ENCODE measurements around the gene PCCA.
A peak's percentile ranks its signal among the peaks of the same experiment; 100 is the strongest.

Gene PCCA

DNA sequence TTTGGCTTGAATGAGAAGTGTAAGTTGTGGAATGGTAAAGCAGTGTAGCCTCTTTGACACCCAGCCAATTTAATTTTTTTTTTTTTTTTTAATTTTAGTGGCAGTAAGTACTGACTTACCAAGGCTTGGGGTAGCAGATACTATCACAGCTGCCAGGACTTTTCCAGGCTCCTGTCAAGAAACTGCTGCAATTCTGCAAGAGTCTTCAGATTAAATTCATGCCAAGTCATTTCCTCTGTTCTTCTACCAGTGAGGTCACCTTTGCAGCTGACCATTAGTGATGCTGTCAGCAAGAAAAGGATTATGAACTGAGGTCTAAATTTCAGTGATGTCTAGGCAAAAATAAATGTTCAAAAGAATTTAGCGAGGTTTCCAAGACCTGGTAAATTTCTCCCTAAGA, 408.5 kb downstream of the PCCA start:
- no peak for DNase-seq

DNA sequence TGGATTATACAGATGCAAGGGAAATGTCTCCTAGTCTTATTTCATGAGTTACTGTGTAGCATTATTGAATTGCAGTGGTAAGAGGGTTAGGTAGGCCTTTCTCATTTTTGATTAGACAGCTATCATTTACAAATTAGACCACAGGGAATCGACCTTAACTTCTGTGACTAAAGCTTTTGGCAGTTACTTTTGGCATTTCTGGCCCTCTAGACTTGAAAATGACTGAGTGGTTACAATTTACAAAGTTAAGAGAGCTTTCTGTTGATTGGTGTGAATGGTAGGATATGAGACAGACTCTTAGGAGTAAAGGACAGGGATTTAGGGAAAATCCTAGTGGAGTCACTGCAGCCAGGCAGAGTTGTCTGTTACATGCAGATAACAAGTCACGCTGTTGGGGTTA, 413.6 kb downstream of the PCCA start:
- no peak for DNase-seq

GRCh38 chr13:100503622-100504021, 414.7 kb downstream of the PCCA start:
- no peak for DNase-seq

DNA sequence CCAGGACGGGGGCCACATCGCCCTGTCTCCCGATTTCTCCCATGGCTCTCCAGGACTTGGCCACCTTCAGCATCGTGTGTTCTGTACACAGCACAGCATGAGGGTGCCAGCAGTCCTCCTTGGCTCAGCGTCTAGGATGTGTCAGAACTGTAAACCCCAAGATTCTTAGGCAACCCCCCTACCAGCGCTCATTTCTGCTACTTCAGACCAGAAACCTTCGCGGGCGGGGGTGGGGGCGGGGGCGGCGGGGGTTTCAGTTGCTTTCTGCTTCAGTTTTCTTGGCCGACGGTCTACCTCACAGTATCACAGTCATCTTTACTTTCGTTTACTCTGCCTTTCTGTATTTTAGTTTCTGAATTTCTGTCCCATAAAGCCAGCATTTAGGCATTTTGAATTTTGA, 417.3 kb downstream of the PCCA start:
- DNase-seq: no peak

- DNase-seq: no peak
These were observed 417.9 kb downstream of the PCCA start for GRCh38 chr13:100506600-100507422.

- DNase-seq: no peak
These were observed 419.6 kb downstream of the PCCA start for GRCh38 chr13:100508455-100508854.

DNA sequence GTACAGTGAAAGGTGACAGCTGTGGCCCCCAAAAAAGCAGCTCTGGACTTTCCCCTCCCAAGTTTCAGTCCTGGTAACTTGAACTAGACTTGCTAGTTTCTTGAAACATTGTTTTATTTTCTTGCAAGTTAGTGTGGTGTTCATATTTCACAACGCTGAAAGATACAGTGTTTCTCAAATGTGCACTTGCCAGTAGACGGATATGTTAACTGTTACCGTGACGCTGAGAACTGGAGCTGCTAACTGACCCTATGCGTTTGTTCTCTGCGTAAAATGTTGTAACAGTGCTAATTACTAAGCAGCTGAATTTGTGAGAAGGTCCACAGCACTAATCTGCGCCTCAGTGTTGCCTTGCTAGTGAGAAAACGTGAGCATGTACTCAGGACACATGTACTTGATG, 420.1 kb downstream of the PCCA start:
- DNase-seq: no peak

- no peak for DNase-seq
These were observed 421.5 kb downstream of the PCCA start for GRCh38 chr13:100510208-100510957.

DNA sequence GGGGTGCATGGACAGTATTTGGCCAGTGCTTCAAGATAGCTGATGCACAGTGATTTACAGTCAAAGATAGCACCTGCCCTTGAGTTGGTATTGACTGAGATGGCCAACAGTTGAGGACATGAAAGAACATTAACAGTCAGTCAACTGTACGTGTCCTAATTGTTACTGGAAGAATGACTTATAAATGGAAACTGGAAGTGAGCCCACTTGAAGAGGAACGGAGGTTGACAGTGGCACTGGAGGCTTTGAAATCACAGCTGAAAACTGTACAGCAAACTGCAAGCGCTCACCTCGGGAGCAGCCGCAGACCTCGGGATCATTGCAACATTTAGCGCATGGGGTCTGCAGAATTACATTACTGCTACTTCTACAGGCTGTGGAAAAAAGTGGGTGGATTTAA, 422.6 kb downstream of the PCCA start:
- no peak for DNase-seq

GRCh38 chr13:100512422-100512821, 423.5 kb downstream of the PCCA start:
- DNase-seq: peak in 1 of 58 donors; percentile 11

DNA sequence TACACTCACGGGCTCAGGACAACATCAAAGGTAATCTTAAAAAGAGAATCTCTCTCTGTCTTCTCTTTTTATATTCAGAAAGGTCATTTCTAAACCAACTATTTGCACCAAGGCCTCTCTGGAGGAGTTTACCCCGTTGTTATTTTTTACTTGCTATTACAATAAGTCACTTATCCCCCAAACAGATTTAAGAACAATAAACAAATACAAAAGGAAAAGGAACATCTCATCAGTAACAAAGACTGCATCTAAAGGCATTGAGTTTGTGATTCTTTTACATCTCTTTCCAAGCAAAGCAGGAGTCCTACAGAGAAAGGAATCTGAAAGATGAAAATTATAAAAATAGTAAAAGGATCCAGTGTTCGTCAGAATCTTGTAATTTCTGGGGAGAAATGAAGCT, 424.3 kb downstream of the PCCA start:
- DNase-seq: no peak

- DNase-seq: no peak
These were observed 425.2 kb downstream of the PCCA start for GRCh38 chr13:100513987-100514670.

- peak in 55 of 58 donors; percentile 13 to 89 (median 62) for DNase-seq
These were observed 426.0 kb downstream of the PCCA start for GRCh38 chr13:100514788-100515409.

GRCh38 chr13:100515410-100515800, 426.5 kb downstream of the PCCA start:
- no peak for DNase-seq

GRCh38 chr13:100517135-100517534, 428.2 kb downstream of the PCCA start:
- DNase-seq: no peak

DNA sequence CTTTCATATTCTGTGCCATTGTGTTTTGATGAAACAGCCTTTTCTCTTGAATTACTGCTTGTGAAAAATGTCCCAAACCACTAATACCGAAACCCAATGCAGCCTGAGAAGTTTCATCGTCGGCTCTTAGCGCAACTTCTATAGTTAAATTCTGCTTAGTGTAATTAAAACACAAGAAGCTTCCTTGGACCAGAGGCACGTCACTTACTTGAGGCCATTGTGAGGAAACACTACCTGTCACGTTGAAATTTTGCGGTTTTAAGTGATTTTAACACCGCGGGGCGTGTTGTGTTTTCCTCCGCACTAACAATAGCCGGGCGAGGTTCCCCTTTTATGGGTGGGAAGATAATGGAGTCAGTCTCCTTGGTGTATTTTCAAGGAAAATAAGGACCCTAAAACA, 428.8 kb downstream of the PCCA start:
- no peak for DNase-seq

- no peak for DNase-seq
These were observed 429.6 kb downstream of the PCCA start for GRCh38 chr13:100518394-100519062.

DNA sequence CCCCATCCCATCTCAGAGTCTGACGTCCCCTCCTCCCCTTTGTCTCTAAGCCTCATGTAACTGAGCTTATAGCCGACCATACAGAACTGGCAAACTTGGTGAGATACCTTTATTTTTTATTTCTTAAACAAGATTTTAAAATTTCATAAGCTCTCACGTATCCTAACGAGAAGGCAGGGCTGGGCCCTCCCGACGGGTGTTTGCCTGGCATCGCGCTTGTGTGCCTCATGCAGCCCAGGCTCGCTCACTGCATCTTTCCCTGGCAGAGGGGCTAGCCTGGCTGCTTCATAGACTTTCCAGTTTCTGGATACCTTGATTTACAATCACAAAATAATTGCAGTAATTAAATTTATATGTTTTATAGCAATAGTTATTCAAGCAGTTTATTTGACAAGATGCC, 430.7 kb downstream of the PCCA start:
- no peak for DNase-seq

GRCh38 chr13:100520936-100521850, 432.3 kb downstream of the PCCA start:
- no peak for DNase-seq
